ENCODE measurements around the gene PEAR1. TPM values are rescaled to one million over a fixed set of nuclear protein-coding genes. Genes with fewer than 3 reads are reported as not detected.

Gene PEAR1
- total RNA-seq, 1 donor from 2014 or later: 17.9 TPM

DNA sequence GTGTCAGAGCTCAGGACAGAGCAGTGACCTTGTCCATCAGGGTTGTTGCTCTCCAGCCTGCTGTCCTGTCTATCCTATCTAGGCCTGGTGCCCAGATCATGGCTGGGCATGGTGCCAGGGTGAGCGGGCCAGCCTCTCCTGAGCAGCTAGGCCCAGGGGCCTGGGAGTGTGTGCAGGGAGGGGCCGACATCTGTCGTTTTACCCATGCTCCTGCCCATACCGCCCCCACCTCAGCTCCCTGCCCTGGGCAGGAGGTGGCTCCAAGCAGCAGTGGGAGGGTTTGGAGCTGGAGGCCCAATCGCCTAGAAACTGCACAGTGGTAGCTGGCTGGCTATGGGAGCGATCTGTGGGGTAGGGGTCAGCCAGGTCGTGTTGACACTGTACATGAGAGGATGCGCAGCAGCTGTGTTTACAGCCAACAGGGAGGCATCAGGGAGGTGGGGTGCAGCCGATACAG, 41.1 kb upstream of the PEAR1 start:
- Histone ChIP-seq H3K9me3 (no peaks in the 10 kb centered on the region), H3K36me3 (no peaks in the 10 kb centered on the region), H3K4me1 (peaks cover 4% of the 10 kb centered on the region), H3K4me3 (no peak overlapping the region), H3K27ac (no peak overlapping the region), H3K27me3 (peaks cover 34% of the 10 kb centered on the region)
- no peak for ATAC-seq
- intact Hi-C loops (cut with DNase I): no loop called here
- DNase-seq: no peak
- no peak for TF ChIP-seq CTCF (IDR thresholded peaks at IDR 0.05)

DNA sequence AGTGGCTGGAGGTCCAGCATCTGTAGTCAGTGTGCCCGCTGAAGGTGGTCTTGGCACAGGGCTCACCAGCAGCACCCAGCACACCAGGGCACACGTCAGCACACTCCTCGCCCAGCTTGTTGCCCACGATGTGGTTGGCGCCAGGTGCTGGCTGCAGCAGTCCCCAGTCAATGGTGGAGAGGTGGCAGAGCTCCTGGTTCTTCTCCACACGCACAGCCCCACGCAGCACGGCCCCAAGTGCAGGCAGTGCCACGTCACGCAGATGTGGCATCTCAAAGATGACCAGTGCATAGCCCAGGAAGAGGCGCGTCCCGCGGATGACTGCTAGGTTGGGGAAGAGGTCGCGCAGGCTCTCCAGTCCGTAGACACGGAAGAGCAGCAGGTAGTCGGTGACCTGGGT, 39.8 kb upstream of the PEAR1 start:
- peaks cover 35% of the 10 kb centered on the region for H3K27me3 ChIP-seq
- DNase-seq (no peak), ATAC-seq (no peak)
- H3K4me3 ChIP-seq: no peak overlapping the region
- no peaks in the 10 kb centered on the region for H3K9me3 ChIP-seq
- peaks cover 6% of the 10 kb centered on the region for H3K4me1 ChIP-seq
- no peak overlapping the region for H3K27ac ChIP-seq
- H3K36me3 ChIP-seq: no peaks in the 10 kb centered on the region
- intact Hi-C loops (cut with DNase I): no loop called here
- TF ChIP-seq CTCF (IDR thresholded peaks at IDR 0.05): no peak

- no peak for DNase-seq
- H3K4me3 ChIP-seq: no peak overlapping the region
Observed at GRCh38 chr1:156854634-156855033, 38.9 kb upstream of the PEAR1 start.

DNA sequence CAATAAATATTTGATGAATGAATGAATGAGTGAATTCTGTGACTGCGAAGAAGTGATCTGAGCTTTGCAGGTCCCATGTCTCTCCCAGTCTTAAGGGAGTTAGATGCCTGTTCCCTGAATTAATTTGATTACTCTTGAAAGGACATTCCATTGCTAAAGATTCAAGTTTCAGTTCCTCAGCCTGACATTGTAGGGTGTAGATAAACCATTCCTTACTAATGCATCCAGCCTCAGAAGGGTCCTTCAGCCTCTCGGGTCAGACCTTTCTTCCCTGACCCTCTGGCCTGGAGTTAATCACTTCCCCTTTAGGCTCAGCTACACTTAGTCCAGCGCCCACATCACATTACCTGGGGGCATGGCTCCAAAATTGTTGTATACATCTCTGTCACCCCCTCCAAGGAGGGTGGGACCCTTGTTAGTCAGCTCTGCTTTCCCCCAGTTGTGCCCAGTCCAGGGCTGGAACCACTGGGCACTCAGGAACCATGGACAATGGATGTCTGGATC, 37.2 kb upstream of the PEAR1 start:
- ATAC-seq (no peak), DNase-seq (no peak)
- Histone ChIP-seq H3K4me3 (no peak overlapping the region), H3K36me3 (no peaks in the 10 kb centered on the region), H3K27ac (no peak overlapping the region), H3K9me3 (no peaks in the 10 kb centered on the region), H3K27me3 (peaks cover 45% of the 10 kb centered on the region), H3K4me1 (peaks cover 30% of the 10 kb centered on the region)
- no peak for TF ChIP-seq CTCF (IDR thresholded peaks at IDR 0.05)
- intact Hi-C loops (cut with DNase I): no loop called here

More at GRCh38 chr1:156854634-156855033, 38.9 kb upstream of the PEAR1 start:
- H3K27ac ChIP-seq: no peak overlapping the region
- peaks cover 13% of the 10 kb centered on the region for H3K4me1 ChIP-seq
- H3K9me3 ChIP-seq: no peaks in the 10 kb centered on the region
- intact Hi-C loops (cut with DNase I): no loop called here
- H3K27me3 ChIP-seq: peaks cover 35% of the 10 kb centered on the region
- no peak for TF ChIP-seq CTCF (IDR thresholded peaks at IDR 0.05)
- no peaks in the 10 kb centered on the region for H3K36me3 ChIP-seq
- no peak for ATAC-seq

GRCh38 chr1:156857532-156857931, 36.0 kb upstream of the PEAR1 start:
- no peaks in the 10 kb centered on the region for H3K36me3 ChIP-seq
- no peak overlapping the region for H3K4me3 ChIP-seq
- peaks cover 55% of the 10 kb centered on the region for H3K27me3 ChIP-seq
- no peak for TF ChIP-seq CTCF (IDR thresholded peaks at IDR 0.05)
- DNase-seq (no peak), ATAC-seq (no peak)
- peaks cover 26% of the 10 kb centered on the region for H3K4me1 ChIP-seq
- H3K9me3 ChIP-seq: no peaks in the 10 kb centered on the region
- intact Hi-C loops (cut with DNase I): no loop called here
- H3K27ac ChIP-seq: no peak overlapping the region

GRCh38 chr1:156858555-156858956, 35.0 kb upstream of the PEAR1 start:
- intact Hi-C loops (cut with DNase I): no loop called here
- H3K4me1 ChIP-seq: peaks cover 26% of the 10 kb centered on the region
- H3K4me3 ChIP-seq: peak overlapping the region; percentile 10
- ATAC-seq (no peak), DNase-seq (no peak)
- no peaks in the 10 kb centered on the region for H3K9me3 ChIP-seq
- H3K27me3 ChIP-seq: peaks cover 61% of the 10 kb centered on the region
- no peaks in the 10 kb centered on the region for H3K36me3 ChIP-seq
- H3K27ac ChIP-seq: no peak overlapping the region
- no peak for TF ChIP-seq CTCF (IDR thresholded peaks at IDR 0.05)

Data from upper lobe of right lung (tissue), 1 donor.